Measurements from ENCODE around the gene BRAT1.

BRAT1 gene

DNA sequence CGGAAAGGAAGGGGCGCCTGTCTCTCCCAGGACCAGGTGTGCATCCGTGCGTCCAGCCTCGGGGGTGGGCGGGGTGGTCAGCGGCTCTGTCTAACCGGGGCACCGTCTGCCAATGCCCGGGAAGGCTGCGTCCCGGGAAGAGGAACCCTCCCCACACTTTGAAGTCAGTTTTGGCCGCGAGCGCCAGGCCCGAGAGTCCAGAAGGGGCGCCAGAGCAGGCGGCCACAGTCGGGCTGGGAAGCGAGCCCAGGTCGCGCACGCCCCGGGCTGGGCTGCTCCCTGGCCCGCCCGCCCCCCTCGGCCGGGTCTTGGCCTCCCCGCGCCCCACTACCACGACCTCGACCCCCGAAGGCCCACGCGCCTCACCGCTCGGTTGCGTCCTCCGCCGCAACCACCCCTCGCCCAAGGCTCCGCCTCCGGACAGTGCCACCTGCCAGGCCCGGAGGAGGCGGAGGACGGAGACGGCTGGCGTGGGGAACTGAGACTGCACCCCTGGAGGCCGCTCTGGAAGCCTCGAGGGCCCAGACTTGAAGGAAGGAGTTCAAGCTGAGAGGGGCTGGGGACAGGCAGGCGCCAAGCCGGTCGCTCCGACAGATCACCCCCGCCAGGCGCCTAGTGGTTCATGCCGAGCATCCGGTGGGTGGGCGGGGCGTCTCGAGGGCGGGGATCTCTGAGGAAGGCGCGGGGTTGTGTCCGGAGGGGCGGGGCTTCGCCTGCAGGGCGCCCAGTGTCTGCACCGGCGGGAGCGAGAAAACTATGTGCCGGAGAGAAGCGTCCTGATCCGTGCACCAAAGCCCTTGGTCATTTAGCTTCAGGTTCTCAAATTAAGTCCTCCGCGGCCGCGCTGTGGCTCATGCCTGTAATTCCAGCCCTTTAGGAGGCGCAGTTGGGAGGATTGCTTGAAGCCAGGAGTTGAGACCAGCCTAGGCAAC, at the start of gene BRAT1:
Gene BRAT1 (minus strand): TSS at position 404 of the 932 bp plus-strand sequence. CDS start 1,093 bp downstream, outside the sequence.
- DNase-seq (ENCODE audit: low spot score): peak; percentile 99
- TF ChIP-seq, protein P1, sequence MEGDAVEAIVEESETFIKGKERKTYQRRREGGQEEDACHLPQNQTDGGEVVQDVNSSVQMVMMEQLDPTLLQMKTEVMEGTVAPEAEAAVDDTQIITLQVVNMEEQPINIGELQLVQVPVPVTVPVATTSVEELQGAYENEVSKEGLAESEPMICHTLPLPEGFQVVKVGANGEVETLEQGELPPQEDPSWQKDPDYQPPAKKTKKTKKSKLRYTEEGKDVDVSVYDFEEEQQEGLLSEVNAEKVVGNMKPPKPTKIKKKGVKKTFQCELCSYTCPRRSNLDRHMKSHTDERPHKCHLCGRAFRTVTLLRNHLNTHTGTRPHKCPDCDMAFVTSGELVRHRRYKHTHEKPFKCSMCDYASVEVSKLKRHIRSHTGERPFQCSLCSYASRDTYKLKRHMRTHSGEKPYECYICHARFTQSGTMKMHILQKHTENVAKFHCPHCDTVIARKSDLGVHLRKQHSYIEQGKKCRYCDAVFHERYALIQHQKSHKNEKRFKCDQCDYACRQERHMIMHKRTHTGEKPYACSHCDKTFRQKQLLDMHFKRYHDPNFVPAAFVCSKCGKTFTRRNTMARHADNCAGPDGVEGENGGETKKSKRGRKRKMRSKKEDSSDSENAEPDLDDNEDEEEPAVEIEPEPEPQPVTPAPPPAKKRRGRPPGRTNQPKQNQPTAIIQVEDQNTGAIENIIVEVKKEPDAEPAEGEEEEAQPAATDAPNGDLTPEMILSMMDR (IDR thresholded peaks at IDR 0.05; ENCODE audit: extremely low read depth, missing control alignments): peak; percentile 51

DNA sequence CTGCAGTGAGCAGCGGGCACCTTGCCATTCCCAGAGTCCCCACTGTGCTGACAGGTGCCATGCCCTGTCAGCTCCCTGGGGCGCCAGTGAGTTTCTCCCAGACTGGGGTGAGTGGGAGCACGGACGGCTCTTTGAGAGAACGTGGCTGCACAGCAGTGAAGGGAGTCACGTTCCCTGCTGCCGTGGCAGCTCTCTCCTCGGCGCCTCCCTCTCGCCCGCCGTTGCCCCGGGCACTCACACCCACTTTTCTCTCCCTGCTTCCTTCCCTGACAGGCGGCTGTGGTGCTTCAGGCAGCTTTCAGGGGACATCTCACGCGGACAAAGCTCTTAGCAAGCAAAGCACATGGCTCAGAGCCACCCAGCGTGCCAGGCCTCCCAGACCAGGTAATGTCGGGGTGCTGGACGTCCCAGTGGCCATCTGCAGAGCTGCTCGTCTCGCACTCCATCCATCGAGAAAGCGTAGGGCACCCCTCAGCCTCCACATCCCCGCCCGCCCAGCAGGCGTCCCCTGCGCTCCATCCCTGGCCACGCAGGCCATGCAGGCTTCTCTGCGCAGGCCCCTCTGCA, 49.4 kb upstream of the BRAT1 start:
- TF ChIP-seq, protein P1 (IDR thresholded peaks at IDR 0.05; ENCODE audit: extremely low read depth, missing control alignments): no peak
- DNase-seq (ENCODE audit: low spot score): no peak

DNA sequence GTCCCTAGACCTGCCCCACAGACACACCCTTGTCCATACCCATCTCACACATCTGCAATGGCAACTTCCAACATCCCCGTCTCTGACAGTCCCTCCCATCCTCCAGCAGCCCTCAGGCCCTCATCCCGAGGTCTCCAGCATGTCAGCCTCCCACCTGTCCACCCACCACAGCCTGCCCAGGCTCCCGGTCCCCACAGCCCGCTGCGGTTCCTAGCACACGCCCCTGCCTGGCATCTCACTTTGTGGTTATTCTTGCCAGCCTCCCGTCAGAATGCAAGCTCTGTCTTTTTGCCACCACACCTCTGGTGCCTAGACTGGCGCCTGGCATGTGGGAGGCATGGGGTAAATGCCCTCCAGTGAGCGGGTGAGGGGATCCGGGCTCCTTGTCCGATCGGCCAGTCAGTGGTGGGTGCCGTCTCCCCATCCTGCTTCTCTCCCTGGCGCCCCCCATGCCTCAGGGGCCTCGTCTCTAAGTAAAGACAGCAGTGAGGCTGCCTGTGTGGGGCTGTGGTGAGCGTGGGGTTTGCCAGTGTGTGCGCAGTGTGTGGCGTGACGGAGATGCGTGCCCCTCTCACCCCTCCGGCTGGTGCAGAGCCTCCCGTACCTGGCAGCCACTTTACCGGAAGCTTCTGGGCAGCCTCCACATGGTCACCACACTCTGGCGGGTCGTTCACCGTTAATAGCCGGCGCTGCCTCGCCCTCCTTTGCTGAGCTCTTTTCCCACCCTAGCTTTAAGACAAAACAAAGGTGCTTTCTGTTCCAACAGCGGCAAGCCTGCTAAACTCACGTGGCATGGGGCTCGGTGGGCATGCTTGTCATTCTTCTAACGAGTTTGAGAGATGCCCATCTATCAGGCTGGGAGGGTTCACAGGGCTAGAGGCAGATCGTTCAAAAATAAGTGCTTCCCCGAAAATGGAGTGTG, 48.0 kb upstream of the BRAT1 start:
- DNase-seq (ENCODE audit: low spot score): no peak
- TF ChIP-seq, protein P1 (IDR thresholded peaks at IDR 0.05; ENCODE audit: extremely low read depth, missing control alignments): no peak

DNA sequence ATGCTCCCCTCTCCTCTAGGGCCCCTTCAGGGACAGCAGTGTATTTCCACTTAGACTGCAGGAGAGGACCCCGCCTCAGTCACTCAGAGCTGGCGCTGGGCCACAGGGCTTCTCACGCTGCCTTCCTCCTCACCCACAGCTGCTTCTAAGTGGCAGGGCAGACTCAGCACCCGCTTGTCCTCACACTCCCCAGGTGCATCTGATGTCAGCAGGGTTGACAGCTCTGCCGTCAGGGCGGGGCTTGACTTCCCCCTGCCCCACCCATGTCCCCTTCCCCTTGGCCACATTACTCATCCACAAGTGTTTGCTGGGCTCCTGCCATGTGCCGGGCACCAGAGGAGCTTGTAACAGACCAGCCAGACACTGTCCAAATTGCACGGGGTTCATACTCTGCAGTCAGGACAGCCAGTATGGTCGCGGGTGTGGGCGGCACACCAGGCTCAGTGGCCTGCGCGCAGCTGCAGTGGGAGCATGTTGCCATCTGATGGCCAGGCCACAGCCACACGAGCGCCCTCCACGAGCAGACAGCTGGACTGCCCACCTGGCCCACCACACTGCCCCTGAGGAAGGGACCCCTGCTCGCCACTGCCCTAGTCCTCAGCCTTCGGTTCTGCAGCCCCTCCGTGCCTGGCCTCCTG, 47.2 kb upstream of the BRAT1 start:
- DNase-seq (ENCODE audit: low spot score): no peak
- TF ChIP-seq, protein P1 (IDR thresholded peaks at IDR 0.05; ENCODE audit: extremely low read depth, missing control alignments): no peak

DNA sequence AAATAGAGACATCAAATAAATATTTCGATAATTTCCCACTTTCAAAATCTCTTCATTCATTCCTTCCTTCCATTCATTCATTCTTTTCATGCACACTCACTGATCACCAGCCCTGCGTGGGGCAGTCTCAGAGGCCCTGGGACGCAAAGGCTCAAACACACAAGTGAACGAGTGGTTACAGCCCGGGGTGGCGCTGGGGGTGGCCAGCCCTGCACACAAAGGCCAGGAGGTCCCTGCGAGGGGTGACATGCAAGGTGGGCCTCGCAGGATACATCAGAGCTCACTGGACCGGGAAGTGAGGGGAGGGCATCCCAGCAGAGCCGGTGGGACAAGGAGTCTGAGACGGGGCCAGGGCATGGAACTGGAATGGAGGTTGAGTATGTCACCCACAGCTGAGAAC, 46.6 kb upstream of the BRAT1 start:
- DNase-seq (ENCODE audit: low spot score): no peak
- TF ChIP-seq, protein P1 (IDR thresholded peaks at IDR 0.05; ENCODE audit: extremely low read depth, missing control alignments): no peak

DNA sequence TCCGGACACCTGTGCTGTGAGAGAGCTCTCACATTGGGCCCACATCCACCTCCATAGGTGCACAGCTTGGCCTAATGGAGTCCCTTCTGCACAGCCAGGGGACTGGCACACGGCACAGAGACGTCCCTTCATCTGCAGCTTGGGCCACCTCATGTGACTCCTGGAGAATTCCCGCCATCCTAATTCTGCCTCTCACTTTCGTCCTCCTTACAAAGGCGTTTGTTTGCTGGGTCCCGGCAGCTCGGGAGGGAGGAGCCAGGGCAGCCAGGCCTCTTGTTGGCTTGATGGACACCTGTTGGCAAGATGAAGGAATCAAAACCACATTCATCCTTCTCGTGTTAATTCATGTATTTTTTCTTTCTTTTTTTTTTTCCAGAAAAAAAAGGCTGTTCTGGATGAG, 45.7 kb upstream of the BRAT1 start:
- DNase-seq (ENCODE audit: low spot score): no peak
- TF ChIP-seq, protein P1 (IDR thresholded peaks at IDR 0.05; ENCODE audit: extremely low read depth, missing control alignments): no peak
